ENCODE measurements around the gene TMEM245.
"Not testable (repeated sequence)": the region's sequence is repeated elsewhere in the genome, so short reads cannot be mapped to it uniquely, and the experiment has no call there.

The TMEM245 gene

DNA sequence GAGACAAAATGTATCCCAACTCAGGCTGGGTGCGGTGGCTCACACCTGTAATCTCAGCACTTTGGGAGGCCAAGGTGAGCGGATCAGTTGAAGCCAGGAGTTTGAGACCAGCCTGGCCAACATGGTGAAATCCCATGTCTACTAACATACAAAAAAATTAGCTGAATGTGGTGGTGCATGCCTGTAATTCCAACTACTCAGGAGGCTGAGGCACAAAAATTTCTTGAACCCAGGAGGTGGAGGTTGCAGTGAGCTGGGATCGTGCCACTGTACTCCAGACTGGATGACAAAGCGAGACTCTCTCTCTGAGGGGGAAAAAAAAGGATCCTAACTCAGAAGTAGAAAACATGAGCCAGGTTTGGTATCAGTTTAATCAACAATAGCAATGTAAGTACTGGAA, 66.6 kb downstream of the TMEM245 start:
- DNase-seq; H3K4me3 ChIP-seq (ENCODE audit: control insufficient read depth in 1 of 7, extremely low read depth in 1 of 7, insufficient read depth in 4 of 7, low read depth in 2 of 7, low read length in 6 of 7); H3K4me1 ChIP-seq (ENCODE audit: control extremely low read depth in 1 of 4, control insufficient read depth in 4 of 4, insufficient read depth in 4 of 4, low read length in 3 of 4); CTCF ChIA-PET; H3K27ac ChIP-seq (ENCODE audit: insufficient read depth in 1 of 2, low read depth in 1 of 2, low read length in 2 of 2, poor library complexity in 1 of 2, severe bottlenecking in 2 of 2); H3K9me3 ChIP-seq (ENCODE audit: control extremely low read depth in 1 of 5, control insufficient read depth in 4 of 5, insufficient read depth in 2 of 5, low read depth in 1 of 5, low read length in 4 of 5); POLR2A ChIA-PET; H3K27me3 ChIP-seq (replicated peaks in 2 of 5; ENCODE audit: control insufficient read depth in 4 of 5, insufficient read depth in 5 of 5, low read length in 4 of 5): not testable (repeated sequence)
- peaks cover 24 to 79% (median 57%) of the 10 kb centered on the region in 4 experiments for H3K36me3 ChIP-seq (ENCODE audit: control insufficient read depth in 4 of 4, insufficient read depth in 4 of 4, low read length in 3 of 4)
- 100% methylated on average over 3 of the region's 4 CpGs for WGBS (ENCODE audit: insufficient coverage)

DNA sequence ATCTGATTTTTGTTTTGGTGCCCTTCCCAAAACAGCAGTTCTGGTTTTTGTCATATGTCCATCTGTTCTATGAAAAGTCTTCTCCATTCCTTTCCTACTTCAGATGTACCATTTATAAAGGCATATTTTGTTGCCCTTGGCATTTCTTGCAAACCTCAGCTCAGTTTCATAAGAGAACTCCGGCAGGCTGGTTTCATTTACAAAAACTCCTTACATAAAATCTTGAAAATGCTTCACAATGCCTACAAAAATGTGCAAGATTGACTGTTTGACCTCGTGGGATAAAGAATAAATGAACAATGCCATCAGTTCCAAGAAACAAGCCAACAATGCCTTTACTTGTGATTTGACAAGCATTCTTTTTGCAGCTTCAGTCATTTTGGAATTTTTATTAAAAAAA, 67.3 kb downstream of the TMEM245 start:
- CTCF ChIA-PET: interaction anchor here (0.8 kb wide), 1 partner anchor 12 kb away, joined by 3 read pairs; no protein-coding TSS in a partner anchor
- POLR2A ChIA-PET: no interaction called here
- no peak overlapping the region for H3K27ac ChIP-seq (ENCODE audit: insufficient read depth in 1 of 2, low read depth in 1 of 2, low read length in 2 of 2, poor library complexity in 1 of 2, severe bottlenecking in 2 of 2)
- H3K4me1 ChIP-seq (ENCODE audit: control extremely low read depth in 1 of 4, control insufficient read depth in 4 of 4, insufficient read depth in 4 of 4, low read length in 3 of 4): no peaks in the 10 kb centered on the region
- no peak for DNase-seq
- H3K27me3 ChIP-seq (replicated peaks in 2 of 5; ENCODE audit: control insufficient read depth in 4 of 5, insufficient read depth in 5 of 5, low read length in 4 of 5): no peaks in the 10 kb centered on the region
- H3K36me3 ChIP-seq (ENCODE audit: control insufficient read depth in 4 of 4, insufficient read depth in 4 of 4, low read length in 3 of 4): peaks cover 24 to 86% (median 60%) of the 10 kb centered on the region in 4 experiments
- H3K9me3 ChIP-seq (ENCODE audit: control extremely low read depth in 1 of 5, control insufficient read depth in 4 of 5, insufficient read depth in 2 of 5, low read depth in 1 of 5, low read length in 4 of 5): no peaks in the 10 kb centered on the region
- WGBS (ENCODE audit: insufficient coverage): 100% methylated on average over 1 of the region's 2 CpGs
- no peak overlapping the region for H3K4me3 ChIP-seq (ENCODE audit: control insufficient read depth in 1 of 7, extremely low read depth in 1 of 7, insufficient read depth in 4 of 7, low read depth in 2 of 7, low read length in 6 of 7)

DNA sequence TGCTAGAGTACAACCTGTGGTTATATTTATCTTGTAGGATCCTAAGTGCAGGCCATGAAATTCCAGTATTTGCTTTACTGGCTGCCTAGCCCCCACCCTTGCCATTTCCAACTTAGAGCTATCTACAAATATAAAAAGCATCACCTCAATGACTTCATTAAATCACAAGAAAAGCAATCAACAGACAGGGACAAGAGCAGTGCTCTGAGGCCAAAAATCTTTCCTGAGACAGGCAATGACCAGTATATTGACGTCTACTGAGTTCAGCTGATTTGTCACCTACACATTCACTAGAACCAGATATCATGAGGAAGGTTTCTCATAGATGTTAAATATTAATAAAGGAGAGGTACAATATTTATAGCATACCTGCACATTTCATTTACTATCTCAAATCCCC, 68.0 kb downstream of the TMEM245 start:
- ChIA-PET CTCF (interaction anchor here (0.8 kb wide), 1 partner anchor 11 kb away, joined by 3 read pairs; no protein-coding TSS in a partner anchor), POLR2A (no interaction called here)
- DNase-seq: no peak
- Histone ChIP-seq H3K27me3 (replicated peaks in 2 of 5; ENCODE audit: control insufficient read depth in 4 of 5, insufficient read depth in 5 of 5, low read length in 4 of 5) (no peaks in the 10 kb centered on the region), H3K4me1 (ENCODE audit: control extremely low read depth in 1 of 4, control insufficient read depth in 4 of 4, insufficient read depth in 4 of 4, low read length in 3 of 4) (no peaks in the 10 kb centered on the region), H3K27ac (ENCODE audit: insufficient read depth in 1 of 2, low read depth in 1 of 2, low read length in 2 of 2, poor library complexity in 1 of 2, severe bottlenecking in 2 of 2) (no peak overlapping the region), H3K36me3 (ENCODE audit: control insufficient read depth in 4 of 4, insufficient read depth in 4 of 4, low read length in 3 of 4) (peaks cover 23 to 87% (median 59%) of the 10 kb centered on the region in 4 experiments), H3K9me3 (ENCODE audit: control extremely low read depth in 1 of 5, control insufficient read depth in 4 of 5, insufficient read depth in 2 of 5, low read depth in 1 of 5, low read length in 4 of 5) (no peaks in the 10 kb centered on the region), H3K4me3 (ENCODE audit: control insufficient read depth in 1 of 7, extremely low read depth in 1 of 7, insufficient read depth in 4 of 7, low read depth in 2 of 7, low read length in 6 of 7) (no peak overlapping the region)
- no CpG with 5 or more reads among the region's 1 CpG for WGBS (ENCODE audit: insufficient coverage)

DNA sequence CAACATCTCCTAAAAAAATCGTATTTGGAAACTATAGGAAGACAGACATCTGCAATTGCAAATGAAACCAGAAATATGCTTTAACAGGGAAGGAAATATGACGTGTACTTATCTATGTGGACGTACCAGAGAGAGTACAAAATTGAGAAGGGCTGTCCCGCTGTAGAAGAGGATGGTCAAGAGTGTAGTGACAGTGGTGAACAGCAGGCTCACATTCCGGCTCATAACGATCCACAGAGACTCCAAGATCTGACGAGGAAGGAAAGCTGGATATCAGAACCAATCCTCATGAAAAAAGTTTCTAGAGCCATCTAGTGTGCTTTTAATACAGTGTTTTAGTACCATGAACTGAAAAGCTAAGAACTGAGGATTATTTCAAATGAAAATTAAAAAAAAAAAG, 69.3 kb downstream of the TMEM245 start:
- Histone ChIP-seq H3K9me3 (ENCODE audit: control extremely low read depth in 1 of 5, control insufficient read depth in 4 of 5, insufficient read depth in 2 of 5, low read depth in 1 of 5, low read length in 4 of 5) (no peaks in the 10 kb centered on the region), H3K4me1 (ENCODE audit: control extremely low read depth in 1 of 4, control insufficient read depth in 4 of 4, insufficient read depth in 4 of 4, low read length in 3 of 4) (no peaks in the 10 kb centered on the region), H3K27ac (ENCODE audit: insufficient read depth in 1 of 2, low read depth in 1 of 2, low read length in 2 of 2, poor library complexity in 1 of 2, severe bottlenecking in 2 of 2) (no peak overlapping the region), H3K36me3 (ENCODE audit: control insufficient read depth in 4 of 4, insufficient read depth in 4 of 4, low read length in 3 of 4) (peaks cover 19 to 91% (median 59%) of the 10 kb centered on the region in 4 experiments), H3K27me3 (replicated peaks in 2 of 5; ENCODE audit: control insufficient read depth in 4 of 5, insufficient read depth in 5 of 5, low read length in 4 of 5) (no peaks in the 10 kb centered on the region), H3K4me3 (ENCODE audit: control insufficient read depth in 1 of 7, extremely low read depth in 1 of 7, insufficient read depth in 4 of 7, low read depth in 2 of 7, low read length in 6 of 7) (no peak overlapping the region)
- POLR2A ChIA-PET: no interaction called here
- CTCF ChIA-PET: no interaction called here
- WGBS (ENCODE audit: insufficient coverage): 84% methylated on average over 7 of the region's 7 CpGs
- no peak for DNase-seq

DNA sequence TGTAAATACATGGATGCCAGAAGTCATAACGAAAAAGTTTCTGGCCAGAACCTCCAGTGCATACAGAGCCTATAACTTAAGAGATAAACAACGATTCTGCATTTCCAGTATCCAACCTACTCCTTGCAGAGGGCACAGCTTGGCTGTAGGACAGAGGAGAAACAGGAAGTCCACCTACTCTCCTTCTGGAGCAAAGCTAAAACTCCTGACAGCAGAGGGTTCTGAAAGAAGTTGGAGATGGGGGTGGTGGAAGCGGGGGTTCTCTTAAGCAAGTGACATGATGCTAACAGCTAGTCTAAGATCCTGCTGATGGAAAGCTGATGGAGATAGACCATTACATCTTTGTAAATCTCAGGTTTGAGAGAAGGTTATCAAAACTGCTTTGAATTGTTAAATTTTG, 70.9 kb downstream of the TMEM245 start:
- no peak for DNase-seq
- no peak overlapping the region for H3K27ac ChIP-seq (ENCODE audit: insufficient read depth in 1 of 2, low read depth in 1 of 2, low read length in 2 of 2, poor library complexity in 1 of 2, severe bottlenecking in 2 of 2)
- H3K9me3 ChIP-seq (ENCODE audit: control extremely low read depth in 1 of 5, control insufficient read depth in 4 of 5, insufficient read depth in 2 of 5, low read depth in 1 of 5, low read length in 4 of 5): no peaks in the 10 kb centered on the region
- no peaks in the 10 kb centered on the region for H3K27me3 ChIP-seq (replicated peaks in 2 of 5; ENCODE audit: control insufficient read depth in 4 of 5, insufficient read depth in 5 of 5, low read length in 4 of 5)
- WGBS (ENCODE audit: insufficient coverage): 100% methylated on average over 2 of the region's 3 CpGs
- ChIA-PET POLR2A (interaction anchor here (0.6 kb wide), 2 partner anchors 44 to 57 kb away, joined by 3 read pairs; no protein-coding TSS in a partner anchor), CTCF (no interaction called here)
- H3K36me3 ChIP-seq (ENCODE audit: control insufficient read depth in 4 of 4, insufficient read depth in 4 of 4, low read length in 3 of 4): peaks cover 25 to 93% (median 59%) of the 10 kb centered on the region in 4 experiments
- no peak overlapping the region for H3K4me3 ChIP-seq (ENCODE audit: control insufficient read depth in 1 of 7, extremely low read depth in 1 of 7, insufficient read depth in 4 of 7, low read depth in 2 of 7, low read length in 6 of 7)
- no peaks in the 10 kb centered on the region for H3K4me1 ChIP-seq (ENCODE audit: control extremely low read depth in 1 of 4, control insufficient read depth in 4 of 4, insufficient read depth in 4 of 4, low read length in 3 of 4)

DNA sequence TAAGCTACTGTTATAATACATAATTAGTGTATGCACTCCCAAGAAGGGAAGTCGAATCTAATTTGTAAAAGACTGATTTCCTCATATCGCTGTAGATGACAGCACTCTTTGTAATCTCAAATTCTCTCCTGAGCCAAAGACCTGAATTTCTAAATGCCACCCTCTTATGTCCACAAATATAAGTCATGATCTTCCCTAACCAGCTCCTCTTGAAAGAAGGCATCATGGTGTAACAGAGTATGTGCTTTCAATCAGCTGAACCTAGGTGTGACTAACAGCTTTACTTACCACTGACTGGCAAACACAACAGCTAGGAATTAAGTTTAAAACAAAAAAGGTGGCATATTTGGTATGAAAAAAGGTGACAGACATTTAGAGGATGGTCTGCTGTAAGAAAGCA, 72.5 kb downstream of the TMEM245 start:
- WGBS (ENCODE audit: insufficient coverage): no CpG with 5 or more reads among the region's 2 CpGs
- CTCF ChIA-PET: interaction anchor here (1.1 kb wide), 1 partner anchor 8 kb away, joined by 3 read pairs; no protein-coding TSS in a partner anchor
- Histone ChIP-seq H3K9me3 (ENCODE audit: control extremely low read depth in 1 of 5, control insufficient read depth in 4 of 5, insufficient read depth in 2 of 5, low read depth in 1 of 5, low read length in 4 of 5) (peaks cover 0 to 5% (median 0%) of the 10 kb centered on the region in 5 experiments), H3K4me1 (ENCODE audit: control extremely low read depth in 1 of 4, control insufficient read depth in 4 of 4, insufficient read depth in 4 of 4, low read length in 3 of 4) (no peaks in the 10 kb centered on the region), H3K36me3 (ENCODE audit: control insufficient read depth in 4 of 4, insufficient read depth in 4 of 4, low read length in 3 of 4) (peaks cover 30 to 93% (median 56%) of the 10 kb centered on the region in 4 experiments), H3K27ac (ENCODE audit: insufficient read depth in 1 of 2, low read depth in 1 of 2, low read length in 2 of 2, poor library complexity in 1 of 2, severe bottlenecking in 2 of 2) (no peak overlapping the region), H3K4me3 (ENCODE audit: control insufficient read depth in 1 of 7, extremely low read depth in 1 of 7, insufficient read depth in 4 of 7, low read depth in 2 of 7, low read length in 6 of 7) (no peak overlapping the region), H3K27me3 (replicated peaks in 2 of 5; ENCODE audit: control insufficient read depth in 4 of 5, insufficient read depth in 5 of 5, low read length in 4 of 5) (no peaks in the 10 kb centered on the region)
- DNase-seq: no peak
- POLR2A ChIA-PET: interaction anchor here (0.7 to 0.9 kb wide), 2 partner anchors 9 to 1537 kb away, joined by 3 to 5 read pairs; no protein-coding TSS in a partner anchor

DNA sequence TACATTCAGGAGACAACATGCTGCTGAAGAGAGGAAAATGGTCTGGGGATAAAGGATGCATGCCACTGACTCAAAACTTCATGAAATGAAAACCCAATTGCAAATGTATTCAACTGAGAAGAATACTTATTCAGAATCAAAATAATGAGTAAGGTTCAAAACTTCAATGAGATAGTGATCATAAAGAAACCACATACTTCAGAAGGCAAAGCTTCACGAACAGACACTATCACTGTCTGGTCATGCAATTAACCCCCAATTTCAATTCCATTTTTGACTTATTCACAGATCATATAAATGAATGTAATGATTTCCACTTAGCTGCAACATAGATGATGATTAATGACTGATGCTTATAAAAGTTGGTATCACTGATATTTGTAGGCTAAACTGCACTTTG, 73.4 kb downstream of the TMEM245 start:
- Histone ChIP-seq H3K4me1 (ENCODE audit: control extremely low read depth in 1 of 4, control insufficient read depth in 4 of 4, insufficient read depth in 4 of 4, low read length in 3 of 4) (no peaks in the 10 kb centered on the region), H3K27ac (ENCODE audit: insufficient read depth in 1 of 2, low read depth in 1 of 2, low read length in 2 of 2, poor library complexity in 1 of 2, severe bottlenecking in 2 of 2) (no peak overlapping the region), H3K36me3 (ENCODE audit: control insufficient read depth in 4 of 4, insufficient read depth in 4 of 4, low read length in 3 of 4) (peaks cover 33 to 92% (median 55%) of the 10 kb centered on the region in 4 experiments), H3K9me3 (ENCODE audit: control extremely low read depth in 1 of 5, control insufficient read depth in 4 of 5, insufficient read depth in 2 of 5, low read depth in 1 of 5, low read length in 4 of 5) (peaks cover 0 to 7% (median 0%) of the 10 kb centered on the region in 5 experiments), H3K4me3 (ENCODE audit: control insufficient read depth in 1 of 7, extremely low read depth in 1 of 7, insufficient read depth in 4 of 7, low read depth in 2 of 7, low read length in 6 of 7) (no peak overlapping the region), H3K27me3 (replicated peaks in 2 of 5; ENCODE audit: control insufficient read depth in 4 of 5, insufficient read depth in 5 of 5, low read length in 4 of 5) (no peaks in the 10 kb centered on the region)
- DNase-seq: no peak
- ChIA-PET POLR2A (interaction anchor here (0.7 kb wide), 1 partner anchor 1537 kb away, joined by 3 read pairs; no protein-coding TSS in a partner anchor), CTCF (no interaction called here)
- no CpG with 5 or more reads among the region's 1 CpG for WGBS (ENCODE audit: insufficient coverage)
